HTR-8/SVneo (cell line): ENCODE data around the gene SYNDIG1.
A peak's percentile ranks its signal among the peaks of the same experiment; 100 is the strongest.
"Not testable (repeated sequence)": the region's sequence is repeated elsewhere in the genome, so short reads cannot be mapped to it uniquely, and the experiment has no call there.

Experiments
- DNase-seq: peaks from one replicate; pipeline ENCODE4 v3.0.0; 2011; ENCODE audit warnings: low spot score, mixed read lengths; ENCODE audit not compliant: insufficient read length
- FAIRE-seq: peaks from 2 replicates; lab custom pipeline; 2011; peaks lifted over from hg19 to GRCh38; lab: Jason Lieb, UNC

Gene SYNDIG1

DNA sequence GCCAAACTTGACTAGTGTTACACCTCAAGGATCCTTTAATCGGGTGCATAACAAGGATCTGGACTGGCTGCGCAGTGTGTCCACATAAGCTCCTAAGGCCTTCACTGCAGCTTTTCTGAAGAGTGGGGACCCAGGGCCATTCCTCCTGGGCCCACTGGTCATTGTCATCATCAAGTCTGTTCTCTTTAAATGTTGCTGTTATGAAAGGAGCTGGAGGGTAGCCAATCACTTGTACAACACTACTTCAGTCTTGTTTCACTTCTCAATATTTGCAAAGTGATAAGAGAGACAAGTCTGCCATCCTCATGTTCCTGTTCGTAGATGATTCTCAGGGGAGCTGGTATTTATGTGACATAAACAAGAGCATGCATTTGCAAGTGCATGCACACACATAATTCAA lies 149.8 kb downstream of the SYNDIG1 start:
- no peak for DNase-seq
- FAIRE-seq, result no peak

DNA sequence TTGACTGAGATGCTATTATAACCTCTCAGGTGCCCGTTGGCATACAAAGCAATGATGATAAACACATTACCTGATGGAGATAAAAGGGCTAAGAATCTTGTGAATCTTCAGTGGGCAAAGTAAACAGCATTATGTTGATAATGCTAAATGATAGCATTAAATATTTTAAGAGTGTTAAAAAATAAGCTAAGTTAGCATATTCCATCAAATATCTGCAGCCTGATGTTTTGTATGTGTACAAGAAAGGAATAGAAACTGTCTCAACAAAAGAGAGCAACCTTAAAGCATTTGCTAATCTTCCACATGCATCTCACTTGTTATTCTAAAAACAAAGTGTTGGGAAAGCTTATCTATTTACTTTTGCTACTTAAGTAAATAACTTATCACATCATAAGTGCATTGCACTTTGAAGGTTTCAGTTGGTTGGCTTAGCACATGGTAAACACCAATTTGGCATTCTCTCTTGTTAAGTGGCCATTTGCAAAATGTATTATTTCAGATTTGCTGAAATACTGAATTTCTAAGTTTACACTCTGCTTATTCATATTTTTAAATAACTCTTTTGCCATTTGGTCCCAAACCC lies 151.6 kb downstream of the SYNDIG1 start:
- FAIRE-seq (no peak), DNase-seq (no peak)

DNA sequence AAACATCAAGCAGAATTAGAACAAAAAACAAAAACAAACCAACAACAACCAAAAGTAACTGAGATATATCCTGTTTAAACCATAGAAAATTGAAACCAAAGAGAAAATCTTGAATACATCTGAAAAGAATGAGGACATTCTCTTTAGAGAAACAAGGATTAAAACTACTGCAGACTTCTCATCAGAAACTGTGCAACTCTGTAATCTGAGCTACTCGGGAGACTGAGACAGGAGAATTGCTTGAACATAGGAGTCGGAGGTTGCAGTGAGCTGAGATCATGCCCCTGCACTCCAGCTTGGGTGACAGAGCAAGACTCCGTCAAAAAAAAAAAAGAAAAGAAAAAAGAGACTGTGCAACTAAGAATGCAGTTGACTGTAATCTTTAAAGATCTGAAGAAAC lies 153.4 kb downstream of the SYNDIG1 start:
- FAIRE-seq, result no peak
- no peak for DNase-seq

DNA sequence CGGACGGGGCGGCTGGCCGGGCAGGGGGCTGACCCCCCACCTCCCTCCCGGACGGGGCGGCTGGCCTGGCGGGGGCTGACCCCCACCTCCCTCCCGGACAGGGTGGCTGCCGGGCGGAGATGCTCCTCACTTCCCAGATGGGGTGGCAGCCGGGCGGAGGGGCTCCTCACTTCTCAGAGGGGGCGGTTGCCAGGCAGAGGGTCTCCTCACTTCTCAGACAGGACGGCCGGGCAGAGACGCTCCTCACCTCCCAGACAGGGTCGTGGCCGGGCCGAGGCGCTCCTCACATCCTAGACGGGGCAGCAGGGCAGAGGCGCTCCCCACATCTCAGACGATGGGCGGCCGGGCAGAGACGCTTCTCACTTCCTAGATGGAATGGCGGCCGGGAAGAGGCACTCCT lies 156.7 kb downstream of the SYNDIG1 start:
- not testable (repeated sequence) for DNase-seq, FAIRE-seq

DNA sequence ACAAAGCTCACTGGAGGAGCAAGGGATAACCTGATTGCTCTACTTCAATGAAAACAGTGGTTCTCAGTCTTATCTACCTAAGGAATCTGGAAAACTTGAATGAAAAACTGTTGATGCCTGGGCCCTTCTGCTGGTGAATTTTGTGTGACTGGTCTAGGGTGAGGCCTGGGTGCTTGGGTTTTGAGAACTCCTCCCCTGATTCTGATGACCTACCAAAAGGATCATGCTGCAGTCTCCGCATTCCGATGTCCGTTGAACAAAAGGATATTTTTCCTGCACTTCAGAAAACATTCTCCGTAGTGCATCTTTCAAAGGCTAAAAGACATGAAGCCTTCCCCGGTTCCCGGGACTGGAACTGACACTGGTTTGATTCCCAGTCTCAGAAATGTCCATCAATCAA lies 157.9 kb downstream of the SYNDIG1 start:
- DNase-seq, result no peak
- no peak for FAIRE-seq

DNA sequence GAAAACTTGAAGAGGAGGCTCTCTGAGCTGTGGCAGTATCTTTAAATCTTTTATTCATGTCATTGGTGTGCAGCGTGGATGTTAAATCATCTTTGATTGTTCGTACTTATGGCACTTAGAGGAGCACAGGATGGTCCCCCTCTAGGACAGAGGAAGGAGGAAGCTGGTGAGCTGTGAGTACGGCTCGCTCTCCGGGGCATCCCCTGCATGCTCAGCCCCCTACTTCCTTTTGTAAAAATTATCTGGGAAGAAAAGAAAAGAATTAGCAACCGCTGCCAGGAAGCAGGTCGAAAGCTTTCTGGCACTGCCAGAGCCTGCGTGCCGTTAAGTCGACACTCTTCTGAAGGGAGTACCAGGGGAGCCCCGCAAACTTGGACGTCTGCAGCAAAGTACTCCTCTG lies 158.5 kb downstream of the SYNDIG1 start:
- DNase-seq, result no peak
- no peak for FAIRE-seq

DNA sequence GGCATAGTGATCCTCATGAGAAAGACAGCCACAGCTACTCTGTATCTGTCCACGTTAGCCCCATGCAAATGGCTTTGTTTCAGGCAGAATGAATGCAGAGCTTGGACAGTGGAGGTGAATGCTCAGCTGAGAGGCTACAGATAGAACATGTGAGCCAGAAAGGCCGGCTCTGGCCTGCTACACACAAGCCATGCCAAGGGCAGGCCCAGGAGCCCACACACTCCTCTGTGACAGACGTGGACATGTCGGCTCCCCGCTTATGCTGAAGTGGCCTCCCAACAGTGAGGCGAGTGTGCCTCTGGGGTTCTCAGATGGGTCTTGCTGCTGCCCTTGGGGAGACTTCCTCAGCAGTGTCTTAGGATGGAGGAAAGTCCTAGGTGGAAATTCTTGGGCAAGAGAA lies 159.6 kb downstream of the SYNDIG1 start:
- DNase-seq, result no peak
- no peak for FAIRE-seq

DNA sequence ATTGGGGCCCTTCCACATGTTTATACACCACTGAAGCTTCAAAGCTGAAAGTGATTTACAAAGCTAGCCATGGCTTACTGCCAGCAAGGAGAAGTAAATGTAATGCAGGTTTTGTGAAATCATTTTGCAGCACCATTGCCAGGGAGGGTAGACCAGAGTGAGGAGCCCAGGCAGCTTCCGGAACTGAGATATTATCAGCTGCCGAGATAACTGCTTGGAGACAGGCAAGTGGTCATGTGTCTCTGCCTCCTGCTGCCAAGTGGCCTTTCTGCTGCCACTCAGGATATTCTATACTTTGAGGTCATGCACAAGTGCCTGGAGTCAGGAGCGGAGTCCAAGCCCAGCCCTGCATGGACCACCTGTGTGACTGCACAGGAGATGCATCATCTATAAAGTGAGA lies 160.2 kb downstream of the SYNDIG1 start:
- FAIRE-seq, result no peak
- DNase-seq, result no peak

DNA sequence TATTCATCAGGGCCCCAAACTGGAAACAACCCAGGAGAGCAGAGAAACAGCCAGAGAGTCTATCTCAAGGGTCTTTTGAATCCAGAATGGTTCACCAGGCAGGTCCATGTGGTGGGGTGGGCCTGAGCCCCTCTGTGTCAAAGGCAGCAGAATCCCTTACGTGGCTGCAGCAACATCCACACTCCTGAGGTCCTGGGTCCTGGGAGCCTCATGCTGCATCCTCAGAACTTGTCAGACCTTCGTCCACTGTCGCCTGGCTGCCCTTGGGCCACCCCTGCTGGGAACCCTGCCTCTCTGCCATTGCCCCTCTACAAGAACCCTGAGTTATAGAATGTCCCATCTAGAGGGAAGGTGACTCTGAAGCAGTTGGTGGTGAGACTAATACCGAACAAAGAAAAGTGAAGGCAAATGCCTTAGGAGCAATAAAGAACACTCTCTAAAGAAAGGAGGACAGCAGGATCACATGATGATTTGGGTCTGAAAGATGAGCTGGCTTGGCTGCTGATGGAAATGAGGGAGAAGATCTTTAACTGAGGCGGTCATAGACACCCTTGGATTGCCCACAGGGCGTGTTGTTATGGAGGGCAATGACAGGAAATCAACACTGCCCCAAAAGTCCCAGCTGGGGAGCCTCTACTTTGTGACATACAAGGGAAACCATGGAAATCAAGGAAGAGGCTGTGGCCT lies 161.2 kb downstream of the SYNDIG1 start:
- FAIRE-seq (no peak), DNase-seq (no peak)

DNA sequence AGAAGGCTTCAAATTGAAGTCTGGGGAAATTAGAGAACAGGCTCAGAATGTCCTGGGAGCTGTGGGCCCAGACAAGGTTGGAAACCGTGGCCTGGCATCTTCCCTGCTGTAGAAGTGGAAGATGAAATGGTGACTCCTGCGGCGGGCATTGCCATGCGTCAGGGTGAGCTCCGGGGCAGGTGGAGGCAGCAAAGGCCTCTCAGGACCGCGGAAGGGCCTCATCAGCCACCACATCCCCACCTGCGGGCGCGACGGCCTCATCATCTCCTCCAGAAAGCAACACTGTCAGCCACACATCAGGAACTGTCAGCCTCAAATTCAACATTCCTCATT lies 161.7 kb downstream of the SYNDIG1 start:
- no peak for DNase-seq
- no peak for FAIRE-seq

DNA sequence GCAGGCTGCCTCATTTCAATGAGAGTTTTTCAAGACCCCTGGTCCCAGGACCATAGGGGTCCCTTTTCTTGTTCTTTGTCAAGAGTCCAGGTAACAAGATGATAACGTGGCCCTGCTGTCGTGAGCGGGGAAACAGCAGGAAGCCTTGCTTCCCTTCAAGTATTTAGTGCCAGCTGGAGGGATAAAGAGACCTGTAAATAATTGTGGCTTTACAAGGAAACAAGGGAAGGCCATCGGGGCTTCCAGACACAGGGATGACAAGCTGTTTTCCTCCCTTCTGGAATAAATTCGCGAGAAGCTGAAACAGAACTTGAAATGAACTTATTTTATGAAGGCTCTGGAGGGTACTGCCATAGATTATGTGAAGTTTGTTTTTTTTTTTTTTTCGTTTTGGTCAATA lies 163.2 kb downstream of the SYNDIG1 start:
- no peak for DNase-seq
- FAIRE-seq, result no peak

DNA sequence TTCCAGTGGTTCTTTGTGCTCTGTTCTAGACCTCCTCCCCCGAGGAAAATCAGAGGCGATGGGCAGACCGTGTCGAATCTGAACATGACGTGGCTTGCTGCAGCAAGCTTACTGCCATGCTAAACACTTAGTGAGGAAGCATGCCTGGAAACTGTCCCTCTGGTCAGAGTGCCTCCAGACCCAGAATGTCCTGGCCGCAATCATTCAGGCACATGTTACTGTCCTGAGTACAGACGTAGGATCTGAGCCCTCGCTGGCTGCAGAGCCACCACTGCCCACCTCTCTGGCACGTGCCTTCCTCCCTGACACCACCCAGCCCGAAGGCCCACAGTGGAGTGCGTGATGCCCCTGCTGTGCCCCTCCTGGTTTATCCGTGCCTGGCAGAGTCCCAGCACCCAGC lies 163.6 kb downstream of the SYNDIG1 start:
- DNase-seq, result no peak
- no peak for FAIRE-seq

DNA sequence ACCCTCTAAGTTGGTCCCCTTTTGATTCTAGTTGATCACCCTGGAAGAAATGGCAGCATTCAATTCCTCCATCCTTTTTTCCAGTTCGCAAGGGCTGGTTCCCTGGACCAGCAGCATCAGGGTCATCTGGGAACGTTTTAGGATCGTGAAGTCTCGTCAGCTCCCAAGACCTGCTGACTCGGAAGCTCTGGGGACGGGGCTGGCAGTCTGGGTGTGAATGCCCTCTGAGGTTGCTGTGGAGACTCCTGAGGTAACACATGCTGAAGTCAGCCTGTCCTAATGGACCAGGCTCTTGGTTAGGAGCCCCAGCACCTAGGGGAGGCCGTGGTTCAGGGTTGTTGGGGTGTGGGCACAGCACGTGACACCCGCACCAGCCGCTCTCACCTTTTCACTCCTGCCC lies 164.1 kb downstream of the SYNDIG1 start:
- no peak for FAIRE-seq
- no peak for DNase-seq

DNA sequence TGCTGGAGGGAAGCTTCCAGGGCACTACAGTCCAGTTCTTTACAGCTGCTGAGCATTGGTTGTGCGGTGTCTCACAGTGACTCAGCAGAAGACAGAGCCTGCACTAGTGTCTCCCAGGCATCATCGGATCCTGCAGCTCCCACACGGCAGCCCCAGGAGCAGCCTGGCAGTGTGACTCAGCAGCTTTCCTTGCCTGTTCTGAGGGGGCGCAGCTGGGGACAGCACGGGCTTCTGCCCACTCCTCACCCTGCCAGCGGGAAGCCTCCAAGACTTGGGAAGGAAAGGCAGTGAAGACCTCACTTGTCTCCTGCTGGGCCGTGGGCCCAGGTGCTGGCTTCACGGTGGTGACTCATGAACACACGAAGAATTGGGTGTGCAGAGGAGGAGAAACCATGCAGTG lies 165.4 kb downstream of the SYNDIG1 start:
- peak; percentile 81 for DNase-seq
- FAIRE-seq, result no peak

DNA sequence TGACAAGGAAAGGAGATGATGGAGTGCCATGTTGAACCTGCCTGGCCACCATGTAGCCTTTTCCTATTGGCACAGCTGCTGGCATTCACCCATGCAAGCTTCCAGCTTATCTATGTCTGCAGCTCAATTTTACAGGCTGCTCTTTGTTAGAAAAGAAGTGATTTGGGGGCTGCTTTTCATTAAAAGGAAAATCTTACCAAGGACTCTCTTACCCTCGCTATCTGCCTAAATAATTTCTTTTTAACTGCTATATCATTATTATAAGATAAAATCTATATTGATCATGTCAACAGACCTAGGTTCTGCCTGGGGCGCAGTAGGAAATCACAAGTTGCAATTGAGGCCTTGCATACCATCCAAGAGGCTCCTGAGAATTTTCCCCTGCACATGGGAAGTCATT lies 167.2 kb downstream of the SYNDIG1 start:
- no peak for FAIRE-seq
- DNase-seq, result no peak

DNA sequence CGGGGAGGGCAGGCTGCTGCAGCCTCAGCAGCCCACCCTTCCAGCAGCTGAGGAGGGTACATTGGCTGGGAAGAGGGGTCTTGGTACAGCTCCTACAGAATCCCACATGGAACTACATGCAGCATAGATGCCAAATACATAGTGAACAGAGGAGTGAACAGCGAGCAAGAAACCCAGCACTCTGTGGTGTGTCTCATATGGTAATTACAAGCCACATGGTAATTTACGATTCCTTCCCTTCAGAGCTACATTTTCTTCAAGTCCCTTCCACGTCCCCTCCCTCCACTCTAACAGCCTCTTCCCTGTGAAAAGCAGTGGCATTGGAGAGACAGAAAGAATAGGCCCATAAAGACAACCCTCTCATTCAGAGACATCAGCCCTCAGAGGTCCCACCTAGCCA lies 167.7 kb downstream of the SYNDIG1 start:
- no peak for FAIRE-seq
- DNase-seq, result no peak

DNA sequence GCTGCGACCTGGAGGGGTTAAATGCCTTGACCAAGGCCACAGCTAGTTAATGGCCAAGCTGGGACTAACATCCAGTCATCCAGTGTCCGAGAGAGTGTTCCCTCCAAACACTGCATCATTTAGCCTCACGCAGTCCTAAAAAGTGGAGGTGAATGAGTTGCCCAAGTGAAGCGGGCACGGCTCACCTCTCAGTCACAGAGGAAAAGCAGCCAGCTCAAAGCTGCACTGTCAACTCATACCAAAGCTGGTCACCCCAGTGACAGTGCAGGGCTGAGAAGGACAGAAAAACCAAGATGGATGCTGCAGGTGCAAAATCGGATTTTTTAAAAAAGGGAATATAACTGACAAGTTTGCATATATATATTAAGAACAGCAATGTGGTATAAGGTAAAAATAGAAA lies 168.5 kb downstream of the SYNDIG1 start:
- no peak for FAIRE-seq

DNA sequence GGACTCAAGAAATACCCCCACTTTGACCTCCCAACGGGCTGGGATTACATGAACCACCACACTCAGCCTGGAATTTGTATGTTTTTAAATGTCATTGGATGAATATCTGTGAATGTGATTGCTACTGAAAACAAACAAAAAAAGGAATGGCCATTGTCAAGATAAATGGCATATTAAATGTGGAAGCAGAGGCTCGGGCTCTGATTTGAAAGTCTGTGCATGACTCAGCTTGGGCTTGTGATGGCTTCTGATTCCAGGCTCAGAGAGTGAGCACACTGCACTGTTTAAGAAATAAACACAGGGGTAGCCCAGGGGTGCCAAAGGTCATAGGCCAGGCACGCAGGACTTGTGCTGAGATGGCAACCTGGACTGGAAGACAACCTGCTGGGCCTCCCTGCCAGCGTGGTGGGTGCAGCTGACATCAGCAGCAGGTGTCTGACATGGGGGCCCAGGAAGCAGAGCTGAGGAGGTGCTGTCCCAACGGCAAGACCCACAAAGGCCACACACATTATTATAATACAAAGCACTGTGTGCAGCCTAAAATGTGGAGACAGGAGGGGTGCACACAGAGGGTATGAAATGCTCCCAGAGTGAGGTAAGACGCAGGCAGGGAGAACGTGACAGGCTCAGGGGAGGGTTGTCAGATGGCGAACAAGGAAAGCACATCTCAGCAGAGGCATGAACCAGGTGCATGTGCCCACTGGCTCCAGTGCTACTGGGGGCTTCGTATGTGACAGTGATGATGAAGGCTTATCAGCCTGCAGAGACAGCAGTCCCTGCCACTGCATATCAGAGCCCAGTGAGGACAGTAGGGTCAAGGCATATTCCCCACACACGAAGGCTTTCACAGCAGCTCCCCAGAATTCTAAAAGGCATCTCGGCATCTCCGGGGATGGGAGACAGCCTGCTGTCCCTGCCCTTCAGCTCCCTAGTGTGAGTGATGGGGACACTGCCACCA lies 169.4 kb downstream of the SYNDIG1 start:
- FAIRE-seq (no peak), DNase-seq (no peak)

More for the DNA sequence above, 168.5 kb downstream of the SYNDIG1 start:
- DNase-seq, result no peak

DNA sequence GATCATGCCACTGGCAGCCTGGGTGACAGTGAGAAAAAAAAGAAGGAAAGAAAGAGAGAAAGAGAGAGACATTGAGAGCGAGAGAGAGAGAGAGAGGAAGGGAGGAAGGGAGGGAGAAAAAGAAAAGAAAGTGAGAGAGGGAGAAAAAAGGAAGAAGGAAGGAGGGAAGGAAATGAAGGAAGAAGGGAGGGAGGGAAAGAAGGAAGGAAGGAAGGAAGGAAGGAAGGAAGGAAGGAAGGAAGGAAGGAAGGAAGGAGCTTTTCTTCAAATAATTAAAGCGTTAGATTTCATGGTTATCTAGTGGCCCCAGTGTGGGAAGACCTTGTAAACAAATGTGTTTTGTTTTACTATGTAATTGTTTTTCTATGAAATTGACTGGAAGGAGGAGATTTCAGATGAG lies 170.8 kb downstream of the SYNDIG1 start:
- DNase-seq (no peak), FAIRE-seq (no peak)

DNA sequence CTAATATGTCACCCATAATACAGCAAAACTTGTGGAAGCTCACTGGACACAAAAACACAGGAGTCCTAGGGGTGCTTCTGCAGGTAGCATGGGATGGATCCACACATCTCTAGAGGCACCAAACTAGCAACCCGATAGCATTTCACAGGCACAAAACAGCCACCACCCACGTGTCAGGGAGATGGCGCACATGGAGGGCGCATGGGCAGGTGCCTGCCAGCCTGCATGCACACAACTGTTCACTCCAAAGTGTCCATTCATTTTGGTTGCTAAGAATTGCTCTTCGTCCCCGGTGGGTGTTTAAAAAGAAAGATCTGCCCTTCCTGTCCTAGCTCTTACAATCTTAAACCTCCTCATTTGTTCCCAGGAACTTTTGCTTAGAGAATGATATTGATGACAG lies 171.3 kb downstream of the SYNDIG1 start:
- no peak for FAIRE-seq
- no peak for DNase-seq
